NCI-H1105 treated with DMSO at 0.1 percent for 48 hours (cell line): Measurements from ENCODE around the gene ABCC12.
"Not testable (repeated sequence)": the region's sequence is repeated elsewhere in the genome, so short reads cannot be mapped to it uniquely, and the experiment has no call there.

Source experiments
- DNase-seq: peaks from one replicate; lab custom pipeline; 2025; lab: John Stamatoyannopoulos, UW

The ABCC12 gene

GRCh38 chr16:48155926-48156789, at the start of gene ABCC12:
TSS of gene ABCC12 (minus strand) at chr16:48155993. CDS start at chr16:48146424, 9,569 bp downstream.
- DNase-seq: no peak

- no peak for DNase-seq
Measured at GRCh38 chr16:48204825-48205151, 49.0 kb upstream of the ABCC12 start.

- no peak for DNase-seq
Measured at GRCh38 chr16:48203974-48204824, 48.4 kb upstream of the ABCC12 start.

GRCh38 chr16:48201515-48202201, 45.9 kb upstream of the ABCC12 start:
- DNase-seq: no peak

GRCh38 chr16:48197294-48197693, 41.5 kb upstream of the ABCC12 start:
- peak; percentile 90 for DNase-seq

- DNase-seq: peak; percentile 92
Measured at GRCh38 chr16:48194828-48195556, 39.2 kb upstream of the ABCC12 start.

GRCh38 chr16:48193846-48194245, 38.1 kb upstream of the ABCC12 start:
- DNase-seq: no peak

- no peak for DNase-seq
Measured at GRCh38 chr16:48188449-48189102, 32.8 kb upstream of the ABCC12 start.

GRCh38 chr16:48187779-48188178, 32.0 kb upstream of the ABCC12 start:
- no peak for DNase-seq

GRCh38 chr16:48184681-48185080, 28.9 kb upstream of the ABCC12 start:
- no peak for DNase-seq

GRCh38 chr16:48182979-48183537, 27.3 kb upstream of the ABCC12 start:
- peak; percentile 95 for DNase-seq

GRCh38 chr16:48181746-48182520, 26.1 kb upstream of the ABCC12 start:
- not testable (repeated sequence) for DNase-seq

- peak; percentile 50 for DNase-seq
Measured at GRCh38 chr16:48180868-48181480, 25.2 kb upstream of the ABCC12 start.

- no peak for DNase-seq
Measured at GRCh38 chr16:48176635-48177408, 21.0 kb upstream of the ABCC12 start.

GRCh38 chr16:48173889-48174288, 18.1 kb upstream of the ABCC12 start:
- DNase-seq: no peak

- DNase-seq: no peak
Measured at GRCh38 chr16:48172682-48173081, 16.9 kb upstream of the ABCC12 start.

GRCh38 chr16:48169896-48170295, 14.1 kb upstream of the ABCC12 start:
- no peak for DNase-seq

GRCh38 chr16:48168075-48168474, 12.3 kb upstream of the ABCC12 start:
- no peak for DNase-seq

GRCh38 chr16:48166617-48167016, 10.8 kb upstream of the ABCC12 start:
- DNase-seq: not testable (repeated sequence)
